ENCODE results near the gene DICER1. TPM values are rescaled to one million over a fixed set of nuclear protein-coding genes. Genes with fewer than 3 reads are reported as not detected.

DICER1 gene
- total and polyA plus RNA-seq, 9 of the 15 experiments (the other 6 are each of a cell fraction or from before 2014, with no cell fraction given): 2.5 to 23.2 (median 12.4) TPM

GRCh38 chr14:95087619-95088018, 69.7 kb downstream of the DICER1 start:
- H3K9me3 ChIP-seq (replicated peaks; ENCODE audit: control insufficient read depth, insufficient read depth, low read depth, low read length): no peaks in the 10 kb centered on the region
- H4K20me1 ChIP-seq (replicated peaks; ENCODE audit: control insufficient read depth, insufficient read depth, low read length): no peaks in the 10 kb centered on the region
- H3K27me3 ChIP-seq (ENCODE audit: control insufficient read depth in 2 of 2, insufficient read depth in 2 of 2, low read length in 2 of 2): 0 out of 5 replicates have a peak, but pooled peaks cover 0 to 2% of the 10 kb centered on the region in 2 experiments
- no peak for ATAC-seq
- 90% methylated on average over 6 of the region's 6 CpGs for WGBS (ENCODE audit: insufficient coverage, low coverage, missing lambda C conversion rate)
- no peaks in the 10 kb centered on the region for H3K79me2 ChIP-seq (ENCODE audit: control insufficient read depth, insufficient read depth, low read length)
- no peak overlapping the region for H3K9ac ChIP-seq (ENCODE audit: insufficient read depth in 1 of 2, low read depth in 2 of 2, low read length in 2 of 2)
- no peak overlapping the region for H3K4me3 ChIP-seq
- no peak overlapping the region for H3K4me2 ChIP-seq (ENCODE audit: insufficient read depth, low read length)
- intact Hi-C loops (cut with micrococcal nuclease): no loop called here
- peaks cover 10% of the 10 kb centered on the region; the same call in 1 of the 3 replicates for H3K36me3 ChIP-seq (ENCODE audit: control insufficient read depth, insufficient read depth, low read length)
- in situ Hi-C loops (cut with MboI): no loop called here
- BruUV-seq (replicated peaks): no TSS peak
- TF ChIP-seq PATZ1 (CRISPR knock-in tag; IDR thresholded peaks at IDR 0.05; ENCODE audit: borderline replicate concordance) (no peak), ZNF280A (IDR thresholded peaks at IDR 0.05; ENCODE audit: low read depth, partially characterized antibody) (no peak), MEF2A (IDR thresholded peaks at IDR 0.05; ENCODE audit: control insufficient read depth, low read depth, low read length) (no peak), SRF (CRISPR knock-in tag; IDR thresholded peaks at IDR 0.05) (no peak), TBL1XR1 (IDR thresholded peaks at IDR 0.05; ENCODE audit: low read length in 2 of 2) (no peak), U2AF2 (optimal IDR thresholded peaks at IDR 0.05; ENCODE audit: low read depth, low read length) (no peak), ZBTB1 (CRISPR knock-in tag; IDR thresholded peaks at IDR 0.05; ENCODE audit: borderline replicate concordance, low read depth) (no peak)
- TF ChIP-seq, protein P1, sequence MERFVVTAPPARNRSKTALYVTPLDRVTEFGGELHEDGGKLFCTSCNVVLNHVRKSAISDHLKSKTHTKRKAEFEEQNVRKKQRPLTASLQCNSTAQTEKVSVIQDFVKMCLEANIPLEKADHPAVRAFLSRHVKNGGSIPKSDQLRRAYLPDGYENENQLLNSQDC (CRISPR knock-in tag; IDR thresholded peaks at IDR 0.05): no peak
- TF ChIP-seq, protein P2, sequence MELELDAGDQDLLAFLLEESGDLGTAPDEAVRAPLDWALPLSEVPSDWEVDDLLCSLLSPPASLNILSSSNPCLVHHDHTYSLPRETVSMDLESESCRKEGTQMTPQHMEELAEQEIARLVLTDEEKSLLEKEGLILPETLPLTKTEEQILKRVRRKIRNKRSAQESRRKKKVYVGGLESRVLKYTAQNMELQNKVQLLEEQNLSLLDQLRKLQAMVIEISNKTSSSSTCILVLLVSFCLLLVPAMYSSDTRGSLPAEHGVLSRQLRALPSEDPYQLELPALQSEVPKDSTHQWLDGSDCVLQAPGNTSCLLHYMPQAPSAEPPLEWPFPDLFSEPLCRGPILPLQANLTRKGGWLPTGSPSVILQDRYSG (tag; conservative IDR thresholded peaks at IDR 0.05; ENCODE audit: low read depth): no peak
- no peak overlapping the region for H3K27ac ChIP-seq (ENCODE audit: extremely low read depth, low read depth, low read length)
- no peak for DNase-seq (ENCODE audit: extremely low read depth in 1 of 4, low spot score in 3 of 4)
- FAIRE-seq: no peak
- H2AFZ ChIP-seq (ENCODE audit: low read depth, low read length): no peak overlapping the region
- POLR2A ChIA-PET: interaction anchor here (0.8 kb wide), 1 partner anchor 15 kb away, joined by 3 read pairs; no protein-coding TSS in a partner anchor
- H3K9me1 ChIP-seq (ENCODE audit: control insufficient read depth, insufficient read depth, low read length): no peaks in the 10 kb centered on the region
- H3K4me1 ChIP-seq (replicated peaks in 1 of 2; ENCODE audit: control insufficient read depth in 2 of 2, insufficient read depth in 2 of 2, low read length in 2 of 2): no peaks in the 10 kb centered on the region
- CTCF ChIA-PET (ENCODE audit: low intra/inter-chr PET ratio): no interaction called here

Measured in K562 (cell line).